Stimulated activated naive CD8-positive, alpha-beta T cell treated with anti-CD3 and anti-CD28 coated beads, Interleukin-15, Interleukin-2, amounts not matched to agents 100 ng/mL and 50 ng/mL, for 24 hours (primary cell): ENCODE measurements around the gene RADIL.
"Not testable (repeated sequence)": the region's sequence is repeated elsewhere in the genome, so short reads cannot be mapped to it uniquely, and the experiment has no call there.

ENCODE experiments used
- H3K27ac Mint-ChIP-seq: one replicate; pipeline ENCODE4 v1.8.0; 2021; ENCODE audit warnings: mild to moderate bottlenecking, mixed read lengths
- H3K27me3 Mint-ChIP-seq: one replicate; pipeline ENCODE4 v1.8.0; 2021; ENCODE audit warnings: mixed read lengths
- H3K36me3 Mint-ChIP-seq: one replicate; pipeline ENCODE4 v1.8.0; 2021; ENCODE audit warnings: low read depth, mixed read lengths
- H3K4me1 Mint-ChIP-seq: one replicate; pipeline ENCODE4 v1.8.0; 2021; ENCODE audit warnings: low read depth, mixed read lengths
- H3K4me3 Mint-ChIP-seq: one replicate; pipeline ENCODE4 v1.8.0; 2021; ENCODE audit warnings: mild to moderate bottlenecking, mixed read lengths
- H3K9me3 Mint-ChIP-seq: one replicate; pipeline ENCODE4 v1.8.0; 2021; ENCODE audit warnings: mixed read lengths

The RADIL gene

GRCh38 chr7:4893188-4893587, 9.7 kb upstream of the RADIL start:
- H3K4me3 Mint-ChIP-seq, H3K27ac Mint-ChIP-seq: not testable (repeated sequence)

GRCh38 chr7:4891522-4891921, 8.0 kb upstream of the RADIL start:
- not testable (repeated sequence) for H3K36me3 Mint-ChIP-seq, H3K4me1 Mint-ChIP-seq, H3K9me3 Mint-ChIP-seq, H3K4me3 Mint-ChIP-seq, H3K27ac Mint-ChIP-seq
- peaks cover 16% of the 10 kb centered on the region for H3K27me3 Mint-ChIP-seq

More at GRCh38 chr7:4893188-4893587, 9.7 kb upstream of the RADIL start:
- not testable (repeated sequence) for H3K4me1 Mint-ChIP-seq, H3K27me3 Mint-ChIP-seq, H3K9me3 Mint-ChIP-seq, H3K36me3 Mint-ChIP-seq

- no peak overlapping the region for H3K4me3 Mint-ChIP-seq
- no peaks in the 10 kb centered on the region for H3K4me1 Mint-ChIP-seq
- peak overlapping the region; percentile 18 for H3K27ac Mint-ChIP-seq
- no peaks in the 10 kb centered on the region for H3K36me3 Mint-ChIP-seq
- peaks cover 4% of the 10 kb centered on the region for H3K9me3 Mint-ChIP-seq
- H3K27me3 Mint-ChIP-seq = peaks cover 16% of the 10 kb centered on the region
Observed at GRCh38 chr7:4889682-4890081, 6.2 kb upstream of the RADIL start.

- Mint-ChIP-seq H3K4me1 (no peaks in the 10 kb centered on the region), H3K27me3 (peaks cover 22% of the 10 kb centered on the region)
Observed at GRCh38 chr7:4888161-4888560, 4.6 kb upstream of the RADIL start.

GRCh38 chr7:4886671-4887070, 3.2 kb upstream of the RADIL start:
- H3K27ac Mint-ChIP-seq = no peak overlapping the region
- H3K4me3 Mint-ChIP-seq = no peak overlapping the region
- no peaks in the 10 kb centered on the region for H3K36me3 Mint-ChIP-seq
- H3K4me1 Mint-ChIP-seq = peaks cover 9% of the 10 kb centered on the region
- peaks cover 35% of the 10 kb centered on the region for H3K27me3 Mint-ChIP-seq
- no peaks in the 10 kb centered on the region for H3K9me3 Mint-ChIP-seq

More at GRCh38 chr7:4888161-4888560, 4.6 kb upstream of the RADIL start:
- Mint-ChIP-seq H3K36me3 (no peaks in the 10 kb centered on the region), H3K4me3 (no peak overlapping the region), H3K27ac (no peak overlapping the region), H3K9me3 (no peaks in the 10 kb centered on the region)

- Mint-ChIP-seq H3K27me3 (peaks cover 33% of the 10 kb centered on the region), H3K9me3 (no peaks in the 10 kb centered on the region), H3K4me3 (no peak overlapping the region), H3K36me3 (no peaks in the 10 kb centered on the region), H3K4me1 (peaks cover 9% of the 10 kb centered on the region), H3K27ac (no peak overlapping the region)
Observed at GRCh38 chr7:4885317-4885807, 1.8 kb upstream of the RADIL start.

GRCh38 chr7:4884164-4884563, 648 bp upstream of the RADIL start:
- Mint-ChIP-seq H3K27me3 (peaks cover 33% of the 10 kb centered on the region), H3K9me3 (no peaks in the 10 kb centered on the region), H3K27ac (no peak overlapping the region), H3K36me3 (no peaks in the 10 kb centered on the region), H3K4me1 (peaks cover 9% of the 10 kb centered on the region), H3K4me3 (no peak overlapping the region)

GRCh38 chr7:4883033-4883371, 514 bp downstream of the RADIL start:
- Mint-ChIP-seq H3K27ac (no peak overlapping the region), H3K27me3 (peaks cover 33% of the 10 kb centered on the region), H3K4me1 (peaks cover 9% of the 10 kb centered on the region), H3K36me3 (no peaks in the 10 kb centered on the region), H3K4me3 (peak overlapping the region; percentile 65), H3K9me3 (no peaks in the 10 kb centered on the region)

GRCh38 chr7:4882169-4883032, 1.1 kb downstream of the RADIL start:
- Mint-ChIP-seq H3K4me3 (peak overlapping the region; percentile 65), H3K27ac (no peak overlapping the region), H3K4me1 (peaks cover 9% of the 10 kb centered on the region), H3K27me3 (peaks cover 31% of the 10 kb centered on the region), H3K36me3 (no peaks in the 10 kb centered on the region), H3K9me3 (no peaks in the 10 kb centered on the region)

- H3K9me3 Mint-ChIP-seq = no peaks in the 10 kb centered on the region
- H3K4me3 Mint-ChIP-seq = no peak overlapping the region
- H3K36me3 Mint-ChIP-seq = no peaks in the 10 kb centered on the region
- peaks cover 30% of the 10 kb centered on the region for H3K27me3 Mint-ChIP-seq
- H3K27ac Mint-ChIP-seq = no peak overlapping the region
- H3K4me1 Mint-ChIP-seq = peaks cover 9% of the 10 kb centered on the region
Observed at GRCh38 chr7:4880218-4880617, 3.3 kb downstream of the RADIL start.

- H3K4me3 Mint-ChIP-seq = no peak overlapping the region
Observed at GRCh38 chr7:4879396-4880081, 4.0 kb downstream of the RADIL start.

GRCh38 chr7:4878336-4879335, 4.9 kb downstream of the RADIL start:
- Mint-ChIP-seq H3K4me3 (no peak overlapping the region), H3K27ac (no peak overlapping the region)

More at GRCh38 chr7:4879396-4880081, 4.0 kb downstream of the RADIL start:
- H3K4me1 Mint-ChIP-seq = peaks cover 9% of the 10 kb centered on the region
- H3K9me3 Mint-ChIP-seq = no peaks in the 10 kb centered on the region
- peaks cover 29% of the 10 kb centered on the region for H3K27me3 Mint-ChIP-seq
- no peak overlapping the region for H3K27ac Mint-ChIP-seq
- no peaks in the 10 kb centered on the region for H3K36me3 Mint-ChIP-seq

GRCh38 chr7:4876586-4876985, 6.9 kb downstream of the RADIL start:
- no peak overlapping the region for H3K4me3 Mint-ChIP-seq
- H3K27ac Mint-ChIP-seq = no peak overlapping the region
- peaks cover 11% of the 10 kb centered on the region for H3K27me3 Mint-ChIP-seq
- H3K4me1 Mint-ChIP-seq = no peaks in the 10 kb centered on the region
- H3K9me3 Mint-ChIP-seq = no peaks in the 10 kb centered on the region
- no peaks in the 10 kb centered on the region for H3K36me3 Mint-ChIP-seq

More at GRCh38 chr7:4878336-4879335, 4.9 kb downstream of the RADIL start:
- Mint-ChIP-seq H3K4me1 (peaks cover 9% of the 10 kb centered on the region), H3K27me3 (peaks cover 24% of the 10 kb centered on the region), H3K9me3 (no peaks in the 10 kb centered on the region), H3K36me3 (no peaks in the 10 kb centered on the region)

GRCh38 chr7:4875391-4875790, 8.1 kb downstream of the RADIL start:
- Mint-ChIP-seq H3K27ac (no peak overlapping the region), H3K36me3 (no peaks in the 10 kb centered on the region), H3K27me3 (peaks cover 14% of the 10 kb centered on the region), H3K4me3 (no peak overlapping the region), H3K9me3 (no peaks in the 10 kb centered on the region), H3K4me1 (no peaks in the 10 kb centered on the region)
